Endodermal cell (in vitro differentiated cells): ENCODE data around the gene DYRK2. TPM values are rescaled to one million over a fixed set of nuclear protein-coding genes. Genes with fewer than 3 reads are reported as not detected.

Experiments
- DNase-seq: peaks from one replicate; pipeline ENCODE4 v3.0.0-alpha.2; 2017
- H3K27ac ChIP-seq: 2 replicates; pipeline ENCODE4 v1.5.1; 2013; ENCODE audit warnings: mild to moderate bottlenecking, low read depth, low read length, moderate library complexity
- H3K27me3 ChIP-seq: 2 replicates; pipeline ENCODE4 v1.6.1; 2013; ENCODE audit warnings: mild to moderate bottlenecking, low read length, moderate library complexity; ENCODE audit not compliant: insufficient read depth, control insufficient read depth, poor library complexity, severe bottlenecking
- H3K36me3 ChIP-seq: 2 replicates; pipeline ENCODE4 v1.7.0; 2013; ENCODE audit warnings: mild to moderate bottlenecking, low read length, moderate library complexity; ENCODE audit not compliant: control insufficient read depth, insufficient read depth
- H3K4me1 ChIP-seq: one replicate; pipeline ENCODE4 v1.7.0; 2013; ENCODE audit warnings: low read length; ENCODE audit not compliant: control insufficient read depth, insufficient read depth
- H3K4me3 ChIP-seq: 2 replicates; pipeline ENCODE4 v1.5.1; 2013; ENCODE audit warnings: mild to moderate bottlenecking, low read length, moderate library complexity
- H3K9ac ChIP-seq: 2 replicates; pipeline ENCODE4 v1.6.1; 2013; ENCODE audit warnings: mild to moderate bottlenecking, low read length, moderate library complexity; ENCODE audit not compliant: poor library complexity, severe bottlenecking; ENCODE audit errors: extremely low read depth
- H3K9me3 ChIP-seq: 2 replicates; pipeline ENCODE4 v1.6.1; 2013; ENCODE audit warnings: mild to moderate bottlenecking, low read length, moderate library complexity; ENCODE audit not compliant: control insufficient read depth
- H3K27ac Mint-ChIP-seq: 2 replicates; pipeline ENCODE4 v1.8.0; 2020; ENCODE audit warnings: mixed read lengths
- H3K27me3 Mint-ChIP-seq: 2 replicates; pipeline ENCODE4 v1.8.0; 2021; ENCODE audit warnings: mild to moderate bottlenecking, mixed read lengths; ENCODE audit not compliant: insufficient read depth
- H3K36me3 Mint-ChIP-seq: 2 replicates; pipeline ENCODE4 v1.8.0; 2020; ENCODE audit warnings: low read depth, mixed read lengths
- H3K4me1 Mint-ChIP-seq: 2 replicates; pipeline ENCODE4 v1.8.0; 2020; ENCODE audit warnings: mixed read lengths
- H3K4me3 Mint-ChIP-seq: 2 replicates; pipeline ENCODE4 v1.8.0; 2020; ENCODE audit warnings: mild to moderate bottlenecking, moderate library complexity, mixed read lengths
- H3K9me3 Mint-ChIP-seq: 2 replicates; pipeline ENCODE4 v1.8.0; 2020; ENCODE audit warnings: mild to moderate bottlenecking, mixed read lengths
- CTCF ChIP-seq: fragments of 200-600 bp; sonication (generic); conservative IDR thresholded peaks from 2 replicates; pipeline ENCODE4 v1.5.0; 2021; ENCODE audit warnings: antibody characterized with exemption, mild to moderate bottlenecking
- WGBS, 2 experiments: methylation state at CpG; one replicate each; pipeline versions ENCODE4 v1.1.5 to v1.1.7; 2013; ENCODE audit warnings: missing lambda C conversion rate in 2 of 2, mixed read lengths in 1 of 2; ENCODE audit not compliant: insufficient coverage in 1 of 2, insufficient read length in 1 of 2; 5-methylcytosine and 5-hydroxymethylcytosine counted together
- total RNA-seq, 2 donors: library from RNA; stranded (reverse); fragmentation: NEBNext Ultra II Directional in 1 of 2; extraction: Animal tissue kit (Norgen Biotek cat#: 25700) in 1 of 2; gene quantifications; 2 replicates in 1 of 2; 3 replicates in 1 of 2; pipeline ENCODE4 v1.2.1, GENCODE V29; 2021

DYRK2 gene
- total RNA-seq, 2 donors from 2014 or later, result 29.5 to 33.2 TPM

GRCh38 chr12:67695974-67696373 is 47.4 kb downstream of the DYRK2 start:
- Histone ChIP-seq H3K27me3 (no peaks in the 10 kb centered on the region), H3K27ac (no peak overlapping the region), H3K4me1 (no peaks in the 10 kb centered on the region), H3K9me3 (no peaks in the 10 kb centered on the region), H3K4me3 (no peak overlapping the region), H3K9ac (no peak overlapping the region), H3K36me3 (no peaks in the 10 kb centered on the region)
- no peak for TF ChIP-seq CTCF
- peaks cover 2% of the 10 kb centered on the region for H3K4me1 Mint-ChIP-seq
- no peak overlapping the region for H3K4me3 Mint-ChIP-seq
- H3K36me3 Mint-ChIP-seq, result no peaks in the 10 kb centered on the region
- WGBS, 2 experiments, result 80 to 90% methylated on average over 1 to 2 of the region's 2 CpGs
- H3K27me3 Mint-ChIP-seq, result no peaks in the 10 kb centered on the region
- H3K9me3 Mint-ChIP-seq, result no peaks in the 10 kb centered on the region
- no peak for DNase-seq
- no peak overlapping the region for H3K27ac Mint-ChIP-seq

- H3K36me3 Mint-ChIP-seq, result no peaks in the 10 kb centered on the region
- 81 to 100% methylated on average over 2 of the region's 2 CpGs for WGBS, 2 experiments
- no peak for TF ChIP-seq CTCF
Observed at GRCh38 chr12:67697443-67697842, 48.9 kb downstream of the DYRK2 start.

GRCh38 chr12:67697967-67698366 is 49.4 kb downstream of the DYRK2 start:
- no peak for TF ChIP-seq CTCF
- Histone ChIP-seq H3K9ac (no peak overlapping the region), H3K9me3 (no peaks in the 10 kb centered on the region), H3K27me3 (no peaks in the 10 kb centered on the region), H3K4me1 (no peaks in the 10 kb centered on the region), H3K27ac (peak overlapping the region; percentile 62), H3K36me3 (no peaks in the 10 kb centered on the region), H3K4me3 (no peak overlapping the region)
- WGBS, 2 experiments, result 54 to 65% methylated on average over 2 of the region's 2 CpGs
- H3K4me3 Mint-ChIP-seq, result no peak overlapping the region
- no peaks in the 10 kb centered on the region for H3K36me3 Mint-ChIP-seq
- H3K9me3 Mint-ChIP-seq, result no peaks in the 10 kb centered on the region
- H3K4me1 Mint-ChIP-seq, result peaks cover 2% of the 10 kb centered on the region
- no peak for DNase-seq
- no peaks in the 10 kb centered on the region for H3K27me3 Mint-ChIP-seq
- no peak overlapping the region for H3K27ac Mint-ChIP-seq

More at GRCh38 chr12:67697443-67697842, 48.9 kb downstream of the DYRK2 start:
- no peaks in the 10 kb centered on the region for H3K9me3 ChIP-seq
- H3K9ac ChIP-seq, result no peak overlapping the region
- H3K4me1 ChIP-seq, result no peaks in the 10 kb centered on the region
- no peaks in the 10 kb centered on the region for H3K36me3 ChIP-seq
- DNase-seq, result no peak
- no peak overlapping the region for H3K4me3 ChIP-seq
- no peaks in the 10 kb centered on the region for H3K27me3 ChIP-seq
- peak overlapping the region; percentile 62 for H3K27ac ChIP-seq
- Mint-ChIP-seq H3K4me1 (peaks cover 2% of the 10 kb centered on the region), H3K9me3 (no peaks in the 10 kb centered on the region), H3K27me3 (no peaks in the 10 kb centered on the region), H3K4me3 (no peak overlapping the region), H3K27ac (no peak overlapping the region)
